Skin of body (tissue), 2 donors: ENCODE results near the gene FHIT. TPM values are rescaled to one million over a fixed set of nuclear protein-coding genes. Genes with fewer than 3 reads are reported as not detected.
A peak's percentile ranks its signal among the peaks of the same experiment; 100 is the strongest.

Experiments used
- DNase-seq: peaks from one replicate; lab custom pipeline; 2025; lab: John Stamatoyannopoulos, UW
- total RNA-seq: library from RNA; depleted of rRNA; stranded (reverse); fragments of >200 nt; gene quantifications from one replicate; pipeline ENCODE4 v1.2.3, GENCODE V29; 2014

The FHIT gene
- total RNA-seq, 1 donor from 2014 or later: 8.9 TPM

DNA sequence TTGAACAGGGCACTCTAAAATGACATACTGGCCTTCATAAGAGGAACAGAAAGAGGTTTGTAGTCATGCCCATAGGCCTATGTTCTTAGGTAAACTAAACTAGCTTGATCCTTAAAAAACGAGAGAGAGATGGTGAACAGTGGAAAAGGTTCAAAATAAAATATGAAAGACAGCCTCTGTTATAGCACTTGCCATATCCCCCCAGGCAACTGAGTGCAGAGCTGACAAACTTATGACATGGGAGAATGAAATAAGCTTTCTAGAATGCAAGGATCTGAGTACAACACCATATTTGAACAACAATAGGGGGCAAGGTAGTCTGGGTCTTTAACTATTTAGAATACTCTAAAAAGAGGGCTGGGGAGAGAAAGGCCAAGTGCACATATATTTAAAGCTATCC is 1500.9 kb downstream of the FHIT start:
- DNase-seq: no peak

GRCh38 chr3:59749291-59749690 is 1502.0 kb downstream of the FHIT start:
- DNase-seq: no peak

DNA sequence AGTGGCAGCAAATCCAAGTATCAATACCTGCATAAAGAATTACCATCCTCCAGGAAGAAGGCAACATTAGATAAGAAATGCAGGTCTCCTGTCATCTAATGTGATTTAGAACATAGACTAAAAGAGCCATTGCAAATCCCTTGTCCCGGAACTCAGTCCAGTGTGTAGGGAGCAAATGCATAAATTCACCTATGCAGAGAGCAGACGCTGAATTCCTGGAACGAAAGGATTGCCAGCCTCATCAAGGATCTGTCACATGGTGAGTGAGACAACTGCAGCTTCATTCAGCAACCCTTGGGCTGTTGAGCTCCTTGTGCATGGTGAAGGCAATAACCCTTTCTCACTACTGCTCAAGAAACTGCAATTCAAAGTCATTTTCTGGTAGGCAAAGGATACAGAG is 1504.7 kb downstream of the FHIT start:
- DNase-seq: no peak

DNA sequence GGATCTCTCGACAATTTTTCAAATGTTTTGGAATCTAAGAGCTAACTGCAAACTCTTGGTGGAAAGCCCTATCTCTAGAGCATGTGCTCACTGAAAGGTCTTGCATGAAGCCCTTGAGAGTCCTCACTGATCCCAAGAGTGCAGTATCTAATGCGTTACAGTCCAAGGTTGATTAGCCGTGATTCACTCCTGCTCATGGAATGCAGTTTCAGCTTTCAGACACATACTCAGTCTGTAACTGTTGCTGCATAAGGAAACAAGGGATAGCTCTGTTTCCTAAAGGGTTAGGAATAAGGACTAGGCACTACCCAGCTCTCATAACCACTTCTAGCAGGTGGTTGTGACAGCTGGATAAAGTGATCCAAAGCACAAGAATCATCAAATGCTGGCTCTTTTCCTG is 1514.0 kb downstream of the FHIT start:
- no peak for DNase-seq

DNA sequence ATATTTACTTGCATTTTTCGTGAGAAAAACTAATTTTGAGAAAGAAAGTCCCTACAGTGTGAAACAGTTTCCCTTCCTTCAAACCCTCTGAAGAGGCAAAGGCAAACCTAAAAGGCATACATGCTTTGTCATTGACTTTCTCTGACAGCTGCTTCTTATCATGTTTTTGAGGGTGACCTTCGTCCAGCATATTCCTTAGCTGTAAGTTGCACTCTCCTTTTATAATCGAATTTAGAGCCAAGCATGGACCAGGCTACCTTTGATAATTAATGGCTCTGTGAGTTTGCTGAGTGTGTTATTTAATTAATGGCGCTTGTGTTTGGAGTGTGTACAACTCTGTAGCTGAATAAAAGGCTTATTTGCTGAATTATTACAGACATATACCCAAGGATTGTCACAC is 1517.2 kb downstream of the FHIT start:
- DNase-seq: no peak

GRCh38 chr3:59733041-59733809 is 1518.0 kb downstream of the FHIT start:
- DNase-seq: no peak

- no peak for DNase-seq
Observed at GRCh38 chr3:59731943-59732342, 1519.3 kb downstream of the FHIT start.

DNA sequence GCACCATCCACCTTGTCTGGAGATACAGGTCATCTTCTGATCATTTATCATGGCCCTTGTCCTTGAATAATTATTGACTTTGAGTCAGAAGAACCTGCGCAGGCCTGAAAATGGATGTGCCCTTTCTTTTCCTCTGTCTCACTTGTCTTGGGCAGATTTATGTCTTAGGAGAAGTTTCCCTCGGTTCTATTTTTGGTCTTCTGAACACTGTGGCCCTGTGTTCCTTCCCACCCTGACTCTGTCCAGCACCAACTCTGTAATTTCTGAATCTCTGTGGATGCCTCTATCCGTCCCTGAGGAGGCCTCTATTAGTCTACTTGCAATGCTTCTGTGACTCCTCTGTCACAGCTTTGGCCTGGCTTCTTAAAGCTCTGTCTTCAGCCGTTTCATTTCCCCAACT is 1520.7 kb downstream of the FHIT start:
- DNase-seq: no peak

GRCh38 chr3:59728587-59728908 is 1522.7 kb downstream of the FHIT start:
- no peak for DNase-seq

- DNase-seq: no peak
Observed at GRCh38 chr3:59727902-59728586, 1523.2 kb downstream of the FHIT start.

- no peak for DNase-seq
Observed at GRCh38 chr3:59726279-59726678, 1525.0 kb downstream of the FHIT start.

DNA sequence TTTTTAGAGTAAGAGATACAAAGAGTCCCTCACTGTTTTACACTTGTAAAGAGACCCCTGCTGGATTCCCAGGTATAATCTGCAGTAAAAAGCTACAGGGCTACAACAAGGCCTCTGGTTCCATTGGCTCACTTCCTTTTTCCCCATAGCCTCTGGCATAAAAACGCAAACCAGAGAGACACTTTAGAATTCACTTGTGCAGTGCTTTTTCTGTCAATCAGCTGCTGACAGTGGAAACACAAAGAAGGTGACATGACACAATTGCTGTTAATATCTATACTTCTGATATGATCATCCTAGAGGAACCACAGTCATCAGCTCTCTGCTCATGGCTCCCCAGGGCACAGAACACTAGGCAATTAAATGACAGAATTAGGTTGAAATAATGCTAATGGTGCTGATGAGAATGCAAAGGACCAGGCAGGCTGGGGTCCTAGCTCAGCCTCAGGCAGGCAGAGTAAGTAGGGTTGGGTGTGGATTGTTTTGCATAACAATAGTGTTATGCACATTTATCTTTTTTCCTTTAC is 1533.5 kb downstream of the FHIT start:
- DNase-seq: no peak

GRCh38 chr3:59714066-59714465 is 1537.2 kb downstream of the FHIT start:
- DNase-seq: no peak

DNA sequence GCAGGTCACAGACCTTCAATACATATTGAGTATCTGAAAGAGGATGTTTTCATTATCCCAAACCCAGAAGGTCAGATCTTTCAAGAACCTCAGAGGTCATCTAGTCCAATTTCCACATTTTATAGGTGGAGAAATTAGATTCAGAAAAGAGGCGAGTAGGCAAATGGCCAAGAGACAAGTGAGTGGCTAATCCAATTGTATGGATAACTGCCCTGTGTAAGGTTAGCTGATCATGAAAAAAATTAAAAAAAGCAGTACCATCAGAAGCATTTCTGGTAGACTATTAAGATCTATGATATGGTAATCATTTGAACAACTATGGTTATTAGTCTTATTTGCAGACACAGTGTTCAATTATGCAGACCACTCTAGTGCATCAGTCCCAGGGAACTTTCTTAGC is 1540.7 kb downstream of the FHIT start:
- DNase-seq: no peak

- no peak for DNase-seq
Observed at GRCh38 chr3:59709702-59710553, 1541.3 kb downstream of the FHIT start.

DNA sequence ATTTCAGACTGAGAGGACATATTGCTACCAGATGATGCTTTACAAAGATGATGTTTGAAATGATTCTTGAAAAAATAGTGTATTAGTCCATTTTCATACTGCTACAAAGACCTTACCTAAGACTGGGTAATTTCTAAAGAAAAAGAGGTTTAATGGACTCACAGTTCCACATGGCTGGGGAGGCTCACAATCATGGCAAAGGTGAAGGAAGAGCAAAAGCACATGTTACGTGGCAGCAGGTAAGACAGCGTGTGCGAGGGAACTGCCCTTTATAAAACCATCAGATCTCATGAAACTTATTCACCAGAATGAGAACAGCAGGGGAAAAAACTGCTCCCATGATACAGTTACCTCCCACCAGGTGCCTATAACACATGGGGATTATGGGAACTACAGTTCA is 1543.0 kb downstream of the FHIT start:
- no peak for DNase-seq

DNA sequence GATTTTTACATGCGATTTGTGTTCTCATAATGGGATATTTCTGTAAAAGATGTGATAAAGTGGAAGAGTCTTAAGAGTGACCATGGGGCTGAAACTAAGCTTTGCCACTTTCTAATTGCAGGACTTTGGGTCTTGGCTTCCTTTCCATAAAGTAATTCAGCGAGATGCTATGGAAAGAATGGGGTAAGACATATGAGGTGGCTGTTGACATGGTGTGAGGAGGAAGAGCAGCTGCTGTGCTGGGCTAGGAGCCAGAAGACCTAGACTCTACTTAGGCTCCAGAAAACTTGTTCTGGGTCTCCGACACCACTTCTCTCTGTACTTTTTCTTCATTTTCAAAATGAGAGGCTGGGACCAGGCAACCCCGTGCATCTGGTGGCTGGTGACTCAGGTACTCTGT is 1547.0 kb downstream of the FHIT start:
- peak; percentile 10 for DNase-seq

DNA sequence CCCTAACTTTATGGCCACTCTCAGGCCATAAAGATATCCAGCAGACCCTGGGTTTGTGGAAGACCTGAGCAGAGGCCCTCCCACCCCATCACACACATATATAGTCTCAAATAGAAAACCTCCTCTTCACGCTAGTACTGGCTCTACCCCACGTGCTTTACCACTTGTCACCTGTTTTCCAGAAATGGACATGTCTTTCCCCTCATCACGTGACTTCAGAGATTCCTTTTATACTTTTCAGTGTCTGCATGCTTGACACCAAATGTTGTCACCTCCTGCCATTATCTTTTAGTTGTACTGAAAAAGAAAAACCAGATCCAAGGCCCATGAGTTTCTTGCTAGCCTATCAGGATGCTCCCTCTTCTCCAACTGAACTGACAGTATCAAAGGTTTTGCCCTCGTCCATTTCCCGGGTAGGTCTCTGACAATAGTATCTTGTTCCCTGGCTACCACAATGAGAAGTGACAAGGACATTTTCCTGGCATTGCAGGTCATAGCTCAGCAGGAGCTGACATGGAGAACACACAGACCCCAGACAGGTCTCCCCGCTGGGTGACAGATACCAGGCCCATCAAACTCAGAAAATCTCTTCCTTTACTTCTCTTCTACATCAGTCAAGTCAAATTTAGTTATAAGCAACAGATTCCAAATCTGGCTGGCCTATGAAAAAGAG is 1551.5 kb downstream of the FHIT start:
- no peak for DNase-seq
